Muscle layer of duodenum (tissue), 2 donors: ENCODE data around the gene CIPC.

ENCODE experiments used
- H3K27ac ChIP-seq: one replicate; pipeline ENCODE4 v1.7.0; 2013; ENCODE audit warnings: mild to moderate bottlenecking, low read length
- H3K27me3 ChIP-seq: one replicate; pipeline ENCODE4 v1.7.0; 2013; ENCODE audit warnings: low read depth, mild to moderate bottlenecking, control low read depth, low read length
- H3K36me3 ChIP-seq, 2 donors: one replicate each; pipeline ENCODE4 v1.7.0; 2013; ENCODE audit warnings: low read length in 2 of 2, control low read depth in 1 of 2, mild to moderate bottlenecking in 1 of 2; ENCODE audit not compliant: insufficient read depth in 2 of 2, control insufficient read depth in 1 of 2
- H3K4me1 ChIP-seq, 2 donors: one replicate each; pipeline ENCODE4 v1.7.0; 2013; ENCODE audit warnings: low read length in 2 of 2, mild to moderate bottlenecking in 2 of 2, control low read depth in 1 of 2, moderate library complexity in 1 of 2; ENCODE audit not compliant: insufficient read depth in 2 of 2, control insufficient read depth in 1 of 2
- H3K4me3 ChIP-seq, 2 donors: one replicate each; pipeline ENCODE4 v1.7.0; 2013; ENCODE audit warnings: low read length in 2 of 2, low read depth in 1 of 2, mild to moderate bottlenecking in 1 of 2
- H3K9me3 ChIP-seq, 2 donors: one replicate each; pipeline ENCODE4 v1.7.0; 2013; ENCODE audit warnings: low read length in 2 of 2, control low read depth in 1 of 2, mild to moderate bottlenecking in 1 of 2; ENCODE audit not compliant: control insufficient read depth in 1 of 2
- donor health status: healthy.

CIPC gene

DNA sequence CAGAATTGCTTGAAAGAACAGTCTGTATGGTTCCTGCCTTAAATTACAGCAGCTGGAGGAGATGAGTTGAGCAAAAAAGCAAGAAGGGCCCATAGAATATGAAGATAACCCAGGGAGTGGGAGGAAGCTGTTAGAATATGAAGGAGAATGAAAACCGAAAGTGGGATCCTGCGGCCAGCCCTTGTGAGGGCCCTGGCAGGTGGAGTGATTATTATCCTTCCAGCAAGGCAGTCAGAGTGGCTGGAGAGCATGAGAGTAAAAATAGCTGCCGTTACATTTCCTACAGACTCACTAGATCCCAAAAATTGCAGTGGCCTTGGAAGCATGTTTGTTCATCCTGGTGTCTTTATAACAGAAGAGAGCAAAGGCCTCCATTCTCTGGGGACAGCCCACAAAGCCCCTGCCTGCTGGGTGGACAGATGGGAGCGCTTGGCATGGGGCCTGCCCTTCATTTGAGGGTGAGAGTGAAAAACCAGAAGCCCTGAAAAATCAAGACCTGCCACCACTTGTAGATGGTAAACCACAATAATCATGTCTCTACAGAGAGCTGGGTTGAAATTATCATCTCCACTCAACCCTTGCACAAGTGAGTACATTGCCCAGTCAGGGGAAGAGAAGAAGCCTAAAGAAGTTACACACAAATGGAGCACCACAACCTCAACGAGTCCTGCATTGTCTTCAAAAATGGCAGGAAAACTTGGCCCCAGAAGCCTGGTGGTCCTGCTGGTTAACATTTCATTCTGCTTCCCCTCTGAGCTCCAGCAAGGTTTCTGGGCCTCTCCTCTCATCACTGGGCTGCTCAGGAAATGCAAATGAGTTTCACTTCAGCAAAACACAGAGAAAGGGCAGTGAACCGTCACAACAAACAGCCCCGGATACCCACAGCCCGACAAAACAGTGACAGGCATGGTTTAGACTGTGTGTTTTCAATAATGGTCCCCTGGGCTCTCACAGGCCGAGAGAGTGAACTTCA lies 23.0 kb downstream of the CIPC start:
- H3K36me3 ChIP-seq = no peaks in the 10 kb centered on the region
- H3K4me3 ChIP-seq = peak overlapping the region in 1 of 2 donors; percentile 7
- peak overlapping the region; percentile 20 for H3K27ac ChIP-seq
- no peaks in the 10 kb centered on the region for H3K9me3 ChIP-seq
- peaks cover 9% of the 10 kb centered on the region for H3K27me3 ChIP-seq
- H3K4me1 ChIP-seq = peaks cover 25 to 38% of the 10 kb centered on the region in 2 donors

DNA sequence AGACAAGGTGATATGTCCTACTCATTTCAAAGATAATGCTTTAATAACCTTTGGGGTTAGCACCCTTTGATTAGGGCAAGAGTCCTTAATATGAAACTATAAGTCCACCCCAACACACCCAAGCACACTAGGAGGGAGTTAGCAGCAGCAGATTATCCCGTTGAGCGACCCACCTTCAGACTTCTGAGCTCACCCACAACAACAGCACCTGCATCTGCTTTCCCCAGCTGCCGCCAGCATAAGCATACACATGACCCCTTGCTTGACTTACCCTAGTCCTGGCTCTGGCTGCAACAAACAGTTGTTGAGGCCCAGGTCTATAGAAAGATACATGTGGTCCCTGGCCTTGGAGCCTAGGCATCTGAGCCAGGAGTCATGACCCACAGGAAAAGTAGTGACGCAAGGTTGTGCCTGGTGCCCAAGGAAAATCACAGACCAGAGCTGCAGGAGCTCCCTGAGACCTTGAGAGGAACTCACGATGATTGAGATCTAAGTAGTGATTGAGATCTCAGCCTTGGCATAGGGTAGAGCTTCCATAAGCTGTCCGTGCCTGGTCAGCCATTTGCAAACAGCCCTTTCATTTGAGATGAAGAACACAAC lies 24.6 kb downstream of the CIPC start:
- Histone ChIP-seq H3K27me3 (peaks cover 15% of the 10 kb centered on the region), H3K36me3 (no peaks in the 10 kb centered on the region), H3K4me1 (peaks cover 25 to 38% of the 10 kb centered on the region in 2 donors), H3K4me3 (no peak overlapping the region), H3K9me3 (no peaks in the 10 kb centered on the region), H3K27ac (peak overlapping the region; percentile 67)

DNA sequence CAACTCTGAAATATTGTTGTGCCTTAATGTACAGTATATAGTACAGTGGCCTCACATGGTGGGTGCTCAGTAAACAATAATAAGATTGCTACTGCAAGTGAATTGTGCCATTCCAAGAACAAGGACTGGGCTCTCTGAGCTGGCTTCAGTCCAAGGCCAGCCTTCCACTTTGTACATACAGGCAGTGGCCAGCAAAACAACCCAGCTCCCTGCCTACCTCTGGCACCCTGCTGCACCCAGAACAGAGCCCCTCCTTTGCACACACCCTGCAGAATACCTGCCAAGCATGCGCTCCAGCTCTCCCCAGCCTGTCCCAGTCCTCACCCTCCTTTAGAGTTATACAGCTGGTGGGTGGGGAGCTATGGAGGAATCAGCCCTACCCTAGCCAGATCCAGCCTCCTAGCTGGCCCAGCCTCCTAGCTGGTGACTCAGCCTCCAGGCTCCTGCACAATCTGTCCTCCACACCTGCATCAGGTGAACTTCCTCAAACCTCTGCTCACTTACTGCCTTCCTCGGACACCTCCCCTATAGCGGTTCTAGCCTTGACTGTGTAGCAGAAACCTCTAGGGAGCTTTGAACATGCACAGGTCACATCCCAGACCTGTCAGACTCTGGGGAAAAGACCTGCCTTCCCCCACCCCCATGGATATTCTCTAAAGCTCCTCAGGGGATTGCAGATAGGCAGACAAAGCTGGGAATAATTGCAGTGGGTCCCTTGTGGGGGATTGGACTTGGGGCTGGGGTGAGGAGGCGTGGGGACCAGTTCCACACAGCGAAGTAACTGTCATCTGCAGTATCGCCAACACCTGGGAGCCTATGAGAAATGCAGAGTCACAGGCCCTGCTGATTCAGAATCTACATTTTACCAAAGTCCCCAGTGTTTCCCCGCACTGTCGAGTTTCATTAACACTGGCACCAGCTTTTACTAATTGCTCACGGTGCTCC lies 25.6 kb downstream of the CIPC start:
- Histone ChIP-seq H3K27ac (no peak overlapping the region), H3K36me3 (no peaks in the 10 kb centered on the region), H3K4me3 (no peak overlapping the region), H3K27me3 (peaks cover 15% of the 10 kb centered on the region), H3K9me3 (no peaks in the 10 kb centered on the region), H3K4me1 (peaks cover 25 to 38% of the 10 kb centered on the region in 2 donors)

DNA sequence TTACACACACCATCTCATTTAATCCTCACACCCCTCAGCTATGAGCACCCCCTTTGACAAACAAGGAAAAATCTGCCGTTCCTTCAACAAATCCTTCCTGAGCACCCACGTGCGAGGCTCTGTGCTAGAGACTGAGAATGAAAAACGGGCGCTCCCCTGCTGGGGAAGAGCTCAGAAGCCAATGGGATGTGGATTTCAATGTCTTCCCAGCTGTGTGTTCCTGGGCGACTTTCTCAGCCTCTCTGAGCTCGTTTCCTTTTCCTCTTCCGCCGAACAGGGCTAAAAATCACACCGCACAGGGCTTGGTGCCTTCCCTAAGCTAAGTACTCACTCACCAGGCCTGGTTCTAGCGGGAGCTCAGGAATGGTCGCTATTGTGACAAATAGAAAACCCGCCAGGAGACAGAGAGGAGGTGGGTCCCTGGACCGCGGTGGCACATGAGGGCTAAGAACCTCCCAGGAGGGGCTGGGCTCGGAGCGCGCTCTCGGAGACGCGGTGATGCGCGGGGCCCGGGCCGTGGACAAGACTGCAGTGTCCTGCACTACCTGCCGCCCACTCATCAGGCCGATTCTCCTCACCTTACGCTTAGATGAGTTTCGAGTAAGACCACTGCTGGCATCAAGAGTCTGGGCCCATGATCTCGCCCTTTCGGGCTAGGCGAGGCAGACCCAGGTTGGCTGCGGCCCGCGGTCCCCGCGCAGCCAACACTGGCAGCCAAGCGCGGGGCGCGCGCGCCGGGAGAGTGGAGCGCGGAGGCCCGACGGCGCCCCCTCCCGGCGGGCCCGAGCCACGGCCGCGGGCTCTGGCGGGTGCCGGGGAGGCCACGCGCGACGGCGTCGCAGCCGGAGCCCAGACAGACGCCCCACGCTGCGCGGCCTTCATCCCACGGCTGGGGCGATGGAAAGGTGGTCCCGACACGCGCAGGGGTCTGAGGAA lies 26.6 kb downstream of the CIPC start:
- H3K4me3 ChIP-seq = peak overlapping the region; percentile 63
- H3K4me1 ChIP-seq = peaks cover 25 to 38% of the 10 kb centered on the region in 2 donors
- no peak overlapping the region for H3K27ac ChIP-seq
- H3K9me3 ChIP-seq = no peaks in the 10 kb centered on the region
- H3K36me3 ChIP-seq = no peaks in the 10 kb centered on the region
- peaks cover 15% of the 10 kb centered on the region for H3K27me3 ChIP-seq

DNA sequence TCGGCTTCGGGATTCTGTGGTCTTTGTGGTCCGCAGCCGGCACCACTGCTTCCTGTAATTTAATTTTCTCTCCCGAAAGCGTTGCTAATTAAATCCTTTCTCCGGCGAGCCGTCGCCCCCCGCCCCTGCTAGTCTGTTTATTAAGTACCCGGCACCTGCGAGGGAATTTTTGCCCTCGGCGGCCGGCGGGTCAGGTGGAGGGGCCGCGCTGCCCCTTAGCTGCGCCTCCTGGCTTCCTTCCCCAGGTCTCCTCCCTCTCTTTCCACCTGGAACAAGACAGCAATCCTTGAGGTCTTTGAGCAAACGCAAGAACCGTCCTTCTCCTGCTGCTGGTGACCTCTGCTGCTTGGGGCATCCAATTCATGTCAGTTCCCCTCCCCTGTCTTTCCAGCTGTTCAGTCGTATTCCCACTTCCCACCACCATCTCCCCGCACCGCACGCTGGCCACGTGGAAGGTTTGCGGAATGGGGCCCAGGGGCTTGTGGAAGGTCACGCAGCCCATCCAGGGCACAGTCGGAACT lies 27.3 kb downstream of the CIPC start:
- no peaks in the 10 kb centered on the region for H3K36me3 ChIP-seq
- H3K27me3 ChIP-seq = peaks cover 15% of the 10 kb centered on the region
- peaks cover 25 to 38% of the 10 kb centered on the region in 2 donors for H3K4me1 ChIP-seq
- H3K4me3 ChIP-seq = peak overlapping the region in 1 of 2 donors; percentile 63
- no peak overlapping the region for H3K27ac ChIP-seq
- no peaks in the 10 kb centered on the region for H3K9me3 ChIP-seq

DNA sequence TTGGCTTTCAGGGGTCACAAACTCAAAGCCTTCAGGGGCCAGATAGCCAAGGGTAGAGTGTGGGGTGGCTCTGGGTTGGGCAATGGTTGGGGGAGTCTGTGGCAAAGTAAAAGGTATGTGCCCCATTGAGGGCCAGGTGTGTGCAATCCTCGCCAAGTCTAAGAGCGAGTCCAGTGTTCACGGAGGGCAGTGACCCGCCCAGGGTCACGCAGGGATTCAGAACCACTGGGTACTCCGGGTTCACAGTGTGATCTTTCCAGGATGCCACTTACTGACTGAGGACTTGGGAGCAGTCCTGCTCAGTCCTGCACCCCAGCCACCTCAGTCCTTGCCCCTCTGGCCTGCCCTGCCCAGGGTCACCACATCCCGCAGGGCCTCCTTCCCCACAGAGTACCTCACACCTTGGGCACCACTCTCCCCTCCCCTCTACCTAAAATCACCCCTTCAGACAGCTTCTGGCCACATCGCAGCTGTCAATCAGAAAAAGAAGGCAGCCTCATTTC lies 27.8 kb downstream of the CIPC start:
- no peak overlapping the region for H3K27ac ChIP-seq
- no peak overlapping the region for H3K4me3 ChIP-seq
- peaks cover 15% of the 10 kb centered on the region for H3K27me3 ChIP-seq
- H3K36me3 ChIP-seq = no peaks in the 10 kb centered on the region
- H3K9me3 ChIP-seq = no peaks in the 10 kb centered on the region
- peaks cover 25 to 33% of the 10 kb centered on the region in 2 donors for H3K4me1 ChIP-seq

DNA sequence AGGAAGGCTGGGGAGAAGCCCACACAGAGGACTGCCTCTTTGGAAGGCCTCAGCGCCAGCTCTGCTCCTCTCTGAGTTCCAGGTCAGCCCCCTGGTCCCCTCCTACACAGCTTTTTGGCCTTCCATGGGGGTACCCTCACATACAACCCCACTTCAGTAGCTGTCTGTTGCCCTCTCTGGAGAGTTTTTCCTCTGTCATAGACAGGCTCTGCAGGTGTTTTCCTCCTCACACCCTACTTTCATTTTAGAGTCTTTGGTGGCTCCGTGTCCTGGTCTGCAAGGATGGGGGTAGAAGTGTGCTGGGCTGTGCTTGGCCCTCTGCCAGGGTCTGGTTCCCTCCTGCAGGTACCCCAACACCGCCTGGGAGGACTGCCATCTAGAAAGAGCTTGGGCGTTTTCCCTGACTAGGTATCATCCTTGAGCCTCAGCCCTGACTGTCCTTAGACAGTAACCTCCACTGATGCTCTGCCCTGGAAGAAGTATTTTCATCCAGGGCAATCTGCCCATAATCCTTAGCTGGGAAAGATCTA lies 28.5 kb downstream of the CIPC start:
- no peak overlapping the region for H3K27ac ChIP-seq
- H3K27me3 ChIP-seq = peaks cover 15% of the 10 kb centered on the region
- no peak overlapping the region for H3K4me3 ChIP-seq
- peaks cover 19 to 27% of the 10 kb centered on the region in 2 donors for H3K4me1 ChIP-seq
- H3K36me3 ChIP-seq = no peaks in the 10 kb centered on the region
- H3K9me3 ChIP-seq = no peaks in the 10 kb centered on the region

DNA sequence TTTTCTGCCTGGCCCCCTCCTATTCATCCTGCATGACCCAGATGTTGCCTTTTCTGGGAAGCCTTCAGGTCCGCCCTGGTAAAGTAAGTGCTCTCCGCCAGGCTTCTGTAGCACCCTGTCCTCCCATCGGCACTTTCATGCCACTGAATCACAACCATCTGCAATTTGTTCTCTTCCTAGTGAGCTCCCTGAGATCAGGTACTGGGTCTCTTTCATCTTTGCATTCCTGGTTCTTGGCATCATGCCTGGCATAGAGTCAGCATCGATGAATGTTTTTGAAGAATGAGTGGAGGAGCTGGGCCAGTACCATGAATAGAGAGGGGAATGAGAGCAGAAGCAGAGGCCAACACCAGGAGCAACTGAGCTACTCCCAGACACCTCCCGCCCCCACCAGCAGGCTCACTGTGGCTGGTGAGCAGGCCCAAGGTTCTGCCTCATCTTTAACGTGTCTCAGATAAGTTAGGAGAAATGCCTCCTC lies 30.4 kb downstream of the CIPC start:
- H3K27ac ChIP-seq = no peak overlapping the region
- no peaks in the 10 kb centered on the region for H3K36me3 ChIP-seq
- H3K4me1 ChIP-seq = peaks cover 6 to 21% of the 10 kb centered on the region in 2 donors
- H3K27me3 ChIP-seq = peaks cover 26% of the 10 kb centered on the region
- no peaks in the 10 kb centered on the region for H3K9me3 ChIP-seq
- H3K4me3 ChIP-seq = no peak overlapping the region

DNA sequence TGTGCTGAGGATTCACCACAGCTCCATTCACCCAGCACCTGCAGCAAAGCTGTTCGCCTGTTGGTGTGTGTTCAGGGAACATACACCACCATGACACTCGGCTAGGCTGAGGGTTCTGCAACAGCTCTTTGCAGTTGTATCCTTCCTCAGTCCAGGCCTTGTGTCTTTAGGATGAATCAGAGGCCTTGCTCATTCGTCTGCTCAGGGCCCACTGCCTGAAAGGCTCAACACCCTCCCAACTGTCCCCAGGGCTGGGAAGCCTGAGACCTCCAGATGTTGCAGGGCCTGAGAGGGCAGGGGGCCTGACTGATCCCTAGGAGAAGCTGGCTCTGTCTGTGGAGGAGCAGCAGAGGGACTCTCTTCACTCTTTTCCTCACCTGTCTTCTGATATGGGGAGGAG lies 32.3 kb downstream of the CIPC start:
- no peak overlapping the region for H3K27ac ChIP-seq
- H3K4me1 ChIP-seq = peaks cover 0 to 4% of the 10 kb centered on the region in 2 donors
- H3K4me3 ChIP-seq = no peak overlapping the region
- no peaks in the 10 kb centered on the region for H3K9me3 ChIP-seq
- peaks cover 32% of the 10 kb centered on the region for H3K27me3 ChIP-seq
- no peaks in the 10 kb centered on the region for H3K36me3 ChIP-seq

DNA sequence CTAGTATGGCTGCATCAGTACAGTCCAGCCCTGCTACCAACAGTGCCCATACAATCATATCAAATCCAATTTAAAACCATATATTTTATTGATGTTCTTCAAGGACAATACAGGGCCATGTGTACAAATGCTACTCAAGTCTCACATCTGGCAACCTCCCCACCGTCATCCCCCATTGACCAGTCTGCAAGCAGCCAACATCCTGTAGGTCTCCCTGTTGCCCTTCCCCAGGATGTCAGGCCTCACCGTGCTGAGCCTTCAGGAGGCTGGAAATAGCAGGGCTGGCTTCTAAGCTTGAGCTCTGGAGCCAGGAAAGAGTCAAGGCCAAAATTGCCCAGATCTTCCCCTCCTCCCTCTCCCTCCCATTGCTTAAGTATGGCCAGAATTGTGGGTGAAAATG lies 33.1 kb downstream of the CIPC start:
- no peak overlapping the region for H3K4me3 ChIP-seq
- H3K9me3 ChIP-seq = no peaks in the 10 kb centered on the region
- no peaks in the 10 kb centered on the region for H3K4me1 ChIP-seq
- peaks cover 24% of the 10 kb centered on the region for H3K27me3 ChIP-seq
- H3K36me3 ChIP-seq = no peaks in the 10 kb centered on the region
- H3K27ac ChIP-seq = no peak overlapping the region
